SU-DHL-6 (cell line): ENCODE data around the gene KIF2C.

Experiments used
- H2AFZ ChIP-seq: fragments of 200-600 bp; sonication (generic); 2 replicates; pipeline ENCODE4 v1.6.1; 2014; ENCODE audit warnings: low read depth, mild to moderate bottlenecking, moderate library complexity, mixed read lengths, antibody characterized with exemption, low read length; ENCODE audit not compliant: severe bottlenecking
- H3F3A ChIP-seq: fragments of 200-600 bp; shearing (Covaris generic); 2 replicates; pipeline ENCODE4 v1.6.0; 2016; ENCODE audit warnings: antibody characterized with exemption, mild to moderate bottlenecking; ENCODE audit not compliant: insufficient read depth
- H3K27ac ChIP-seq: fragments of 200-600 bp; sonication (generic); 2 replicates; pipeline ENCODE4 v1.5.1; 2016; ENCODE audit warnings: low read depth, mild to moderate bottlenecking, low read length, moderate library complexity, mixed read lengths
- H3K27me3 ChIP-seq: fragments of 200-600 bp; sonication (generic), shearing (Covaris generic); 2 replicates; pipeline ENCODE4 v1.6.0; 2014; ENCODE audit warnings: mild to moderate bottlenecking, low read length
- H3K36me3 ChIP-seq: fragments of 200-600 bp; sonication (generic); 2 replicates; pipeline ENCODE4 v1.6.1; 2014; ENCODE audit warnings: mild to moderate bottlenecking, low read length, mixed read lengths
- H3K4me2 ChIP-seq: fragments of 300-600, 200-600 bp; shearing (Covaris generic), sonication (generic); 2 replicates; pipeline ENCODE4 v1.6.0; 2014; ENCODE audit warnings: low read length, low read depth, mild to moderate bottlenecking; ENCODE audit not compliant: poor library complexity, severe bottlenecking
- H3K4me3 ChIP-seq: fragments of 200-600 bp; sonication (generic); 2 replicates; pipeline ENCODE4 v1.5.1; 2014; ENCODE audit warnings: antibody characterized with exemption, low read length, mild to moderate bottlenecking, mixed read lengths; ENCODE audit not compliant: insufficient read depth, poor library complexity, severe bottlenecking
- H3K79me2 ChIP-seq: fragments of 200-600 bp; sonication (generic); 2 replicates; pipeline ENCODE4 v1.6.1; 2014; ENCODE audit warnings: mild to moderate bottlenecking, low read length, moderate library complexity; ENCODE audit not compliant: insufficient read depth
- H3K9ac ChIP-seq: fragments of 200-600 bp; sonication (generic); 2 replicates; pipeline ENCODE4 v1.7.0; 2014; ENCODE audit warnings: mild to moderate bottlenecking, low read length
- H3K9me2 ChIP-seq: fragments of 200-600 bp; sonication (generic); replicated peaks from 2 replicates; pipeline ENCODE4 v1.6.1; 2014; ENCODE audit warnings: low read length; ENCODE audit not compliant: insufficient read depth
- H3K9me3 ChIP-seq: fragments of 200-600 bp; sonication (generic); 2 replicates; pipeline ENCODE4 v1.6.1; 2014; ENCODE audit warnings: low read length, mixed read lengths; ENCODE audit not compliant: insufficient read depth
- H4K20me1 ChIP-seq: fragments of 200-600 bp; sonication (generic); 2 replicates; pipeline ENCODE4 v1.6.1; 2014; ENCODE audit warnings: low read depth, mild to moderate bottlenecking, antibody characterized with exemption, low read length, moderate library complexity, mixed read lengths
- EZH2phosphoT487 ChIP-seq: fragments of 200-600 bp; sonication (generic), shearing (Covaris generic); conservative IDR thresholded peaks from 2 replicates; pipeline ENCODE4 v1.6.1; 2018; ENCODE audit warnings: mild to moderate bottlenecking, antibody characterized with exemption, low read length, moderate library complexity, mixed read lengths
- TF ChIP-seq, protein P1 (sequence below): fragments of 200-600 bp; sonication (generic); IDR thresholded peaks from one replicate; pipeline ENCODE4 v1.5.1; 2017; ENCODE audit warnings: antibody characterized with exemption, mild to moderate bottlenecking, low read length, moderate library complexity; ENCODE audit not compliant: insufficient read depth, poor library complexity, severe bottlenecking

The KIF2C gene

DNA sequence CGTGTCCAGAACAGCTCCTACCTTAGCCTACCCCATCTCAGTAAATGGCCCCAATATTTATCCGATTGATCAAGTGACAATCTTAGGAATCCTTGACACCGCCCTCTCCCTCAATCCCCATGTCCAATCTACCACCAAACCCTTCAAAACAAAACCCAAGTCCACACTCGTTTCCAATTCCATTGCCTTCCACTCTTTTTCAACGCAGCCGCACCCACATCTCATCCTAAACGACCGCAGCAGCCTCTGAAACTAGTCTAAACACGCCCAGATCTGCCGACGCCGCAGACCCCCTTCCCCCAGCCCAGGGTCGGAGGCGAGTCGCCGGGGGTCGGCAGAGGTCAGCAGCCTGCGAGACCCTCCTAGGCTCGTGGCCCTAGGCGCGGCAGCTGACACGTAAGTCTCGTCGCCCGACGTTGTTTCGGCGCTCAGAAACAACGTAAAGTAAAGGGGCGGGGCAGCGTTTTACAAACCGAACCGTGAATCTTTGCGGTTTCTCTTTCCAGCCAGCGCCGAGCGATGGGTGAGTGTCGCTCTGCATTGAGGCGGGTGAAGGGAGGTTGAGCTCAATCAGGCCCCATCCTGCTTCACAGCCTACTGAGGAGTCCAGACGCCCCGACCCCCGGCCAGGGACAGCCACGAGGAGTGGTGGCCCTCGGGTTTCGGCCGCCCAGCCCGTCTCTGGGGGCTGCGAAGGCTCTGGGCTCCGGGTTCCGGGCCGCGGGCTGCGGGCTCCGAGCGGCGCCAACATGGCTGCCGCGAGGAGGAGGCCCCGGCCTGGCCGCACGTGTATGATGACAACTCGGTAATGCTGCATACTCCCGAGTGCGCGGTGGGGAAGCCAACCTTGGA lies 35.7 kb downstream of the KIF2C start, which contains the start of gene RPS8:
Gene RPS8 (plus strand): TSS at position 463 of the 852 bp plus-strand sequence. CDS start 57 bp downstream, at position 520.
- Histone ChIP-seq H3K4me2 (peak within 1 kb of the TSS; percentile 99), H3F3A (peaks cover 49% of the 10 kb centered on the region), H3K27me3 (no peaks in the 10 kb centered on the region), H3K27ac (peak within 1 kb of the TSS; percentile 87), H2AFZ (peak within 1 kb of the TSS; percentile 91), H3K9ac (peak within 1 kb of the TSS; percentile 84), H3K9me3 (no peaks in the 10 kb centered on the region), H3K36me3 (peaks cover 34% of the 10 kb centered on the region), H3K9me2 (no peaks in the 10 kb centered on the region), H4K20me1 (peaks cover 21% of the 10 kb centered on the region; the same call in 1 of the 2 replicates), H3K4me3 (peak within 1 kb of the TSS; percentile 99), H3K79me2 (peaks cover 43% of the 10 kb centered on the region)
- TF ChIP-seq EZH2phosphoT487: no peak
- TF ChIP-seq, protein P1, sequence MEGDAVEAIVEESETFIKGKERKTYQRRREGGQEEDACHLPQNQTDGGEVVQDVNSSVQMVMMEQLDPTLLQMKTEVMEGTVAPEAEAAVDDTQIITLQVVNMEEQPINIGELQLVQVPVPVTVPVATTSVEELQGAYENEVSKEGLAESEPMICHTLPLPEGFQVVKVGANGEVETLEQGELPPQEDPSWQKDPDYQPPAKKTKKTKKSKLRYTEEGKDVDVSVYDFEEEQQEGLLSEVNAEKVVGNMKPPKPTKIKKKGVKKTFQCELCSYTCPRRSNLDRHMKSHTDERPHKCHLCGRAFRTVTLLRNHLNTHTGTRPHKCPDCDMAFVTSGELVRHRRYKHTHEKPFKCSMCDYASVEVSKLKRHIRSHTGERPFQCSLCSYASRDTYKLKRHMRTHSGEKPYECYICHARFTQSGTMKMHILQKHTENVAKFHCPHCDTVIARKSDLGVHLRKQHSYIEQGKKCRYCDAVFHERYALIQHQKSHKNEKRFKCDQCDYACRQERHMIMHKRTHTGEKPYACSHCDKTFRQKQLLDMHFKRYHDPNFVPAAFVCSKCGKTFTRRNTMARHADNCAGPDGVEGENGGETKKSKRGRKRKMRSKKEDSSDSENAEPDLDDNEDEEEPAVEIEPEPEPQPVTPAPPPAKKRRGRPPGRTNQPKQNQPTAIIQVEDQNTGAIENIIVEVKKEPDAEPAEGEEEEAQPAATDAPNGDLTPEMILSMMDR: no peak

DNA sequence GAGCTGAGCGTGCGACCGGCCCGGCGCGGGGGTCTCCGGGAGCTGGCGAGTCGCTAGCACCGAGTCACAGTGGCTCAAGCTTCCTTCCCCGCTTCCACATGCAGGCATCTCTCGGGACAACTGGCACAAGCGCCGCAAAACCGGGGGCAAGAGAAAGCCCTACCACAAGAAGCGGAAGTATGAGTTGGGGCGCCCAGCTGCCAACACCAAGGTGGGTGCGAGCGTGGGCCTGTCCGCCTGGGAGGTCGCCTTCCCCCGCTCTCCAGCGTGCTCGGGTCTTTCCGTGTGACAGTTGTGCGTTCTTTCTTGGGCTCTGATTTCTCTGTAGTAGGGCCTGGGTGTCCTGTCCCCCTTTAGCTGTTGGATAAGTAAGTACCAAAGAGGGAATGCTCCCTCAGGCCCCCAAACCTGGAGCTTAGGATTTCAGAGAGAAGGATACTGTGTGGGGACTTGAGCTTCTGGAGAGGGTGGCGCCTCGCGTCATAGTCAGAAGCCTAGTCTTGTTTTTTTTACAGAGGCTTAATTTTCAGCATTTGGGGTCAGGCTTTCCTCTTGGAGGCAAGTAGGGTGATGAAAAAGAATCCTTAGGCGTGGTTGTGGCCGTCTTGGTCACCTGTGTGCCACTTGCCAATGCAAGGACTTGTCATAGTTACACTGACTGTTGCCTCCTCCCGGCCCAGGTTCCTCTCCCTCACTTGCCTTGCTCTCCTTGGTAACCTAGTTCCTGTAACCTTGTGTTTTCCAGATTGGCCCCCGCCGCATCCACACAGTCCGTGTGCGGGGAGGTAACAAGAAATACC lies 36.5 kb downstream of the KIF2C start:
- Histone ChIP-seq H3K27ac (peak overlapping the region; percentile 87), H3K4me3 (peak overlapping the region; percentile 99), H3K27me3 (no peaks in the 10 kb centered on the region), H3K9ac (peak overlapping the region; percentile 84), H4K20me1 (peaks cover 21% of the 10 kb centered on the region; the same call in 1 of the 2 replicates), H3K79me2 (peaks cover 43% of the 10 kb centered on the region), H3F3A (peaks cover 51% of the 10 kb centered on the region), H3K9me3 (no peaks in the 10 kb centered on the region), H3K9me2 (no peaks in the 10 kb centered on the region), H3K4me2 (peak overlapping the region; percentile 99), H3K36me3 (peaks cover 34% of the 10 kb centered on the region), H2AFZ (no peak overlapping the region)
- TF ChIP-seq EZH2phosphoT487: no peak
- TF ChIP-seq, protein P1: no peak

DNA sequence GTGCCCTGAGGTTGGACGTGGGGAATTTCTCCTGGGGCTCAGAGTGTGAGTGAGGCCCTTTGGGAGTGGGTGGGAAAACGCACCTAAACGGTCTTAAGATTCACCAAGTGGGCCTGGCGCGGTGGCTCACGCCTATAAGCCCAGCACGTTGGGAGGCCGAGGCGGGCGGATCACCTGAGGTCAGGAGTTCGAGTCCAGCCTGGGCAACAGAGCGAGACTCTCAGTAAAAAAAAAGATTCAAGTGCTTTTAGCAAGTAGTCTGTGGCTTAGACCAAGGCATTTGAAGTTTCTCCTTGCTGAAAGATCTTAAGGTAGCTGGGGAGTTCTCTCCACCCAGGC lies 37.1 kb downstream of the KIF2C start:
- Histone ChIP-seq H2AFZ (no peak overlapping the region), H3K4me3 (peak overlapping the region; percentile 99), H3K4me2 (peak overlapping the region; percentile 99), H3F3A (peaks cover 57% of the 10 kb centered on the region), H3K9me2 (no peaks in the 10 kb centered on the region), H3K9me3 (no peaks in the 10 kb centered on the region), H3K79me2 (peaks cover 43% of the 10 kb centered on the region), H3K36me3 (peaks cover 34% of the 10 kb centered on the region), H4K20me1 (peaks cover 21% of the 10 kb centered on the region; the same call in 1 of the 2 replicates), H3K27ac (peak overlapping the region; percentile 87), H3K27me3 (no peaks in the 10 kb centered on the region), H3K9ac (peak overlapping the region; percentile 84)
- TF ChIP-seq, protein P1: no peak
- no peak for TF ChIP-seq EZH2phosphoT487
